HepG2 (cell line): ENCODE results near the gene IFI30. TPM values are rescaled to one million over a fixed set of nuclear protein-coding genes. Genes with fewer than 3 reads are reported as not detected.

ENCODE experiments used
- AGO2 ChIP-seq: fragments of 200-400 bp; formaldehyde crosslinking; optimal IDR thresholded peaks from 2 replicates; pipeline ENCODE3; 2017; ENCODE audit warnings: mild to moderate bottlenecking, low read depth, low read length, moderate library complexity
- FOSL2 ChIP-seq: sonication (generic); formaldehyde crosslinking; IDR thresholded peaks from 2 replicates; pipeline ENCODE4 v1.4.0; 2020; ENCODE audit warnings: missing genetic modification reagents
- HCFC1 ChIP-seq: fragments of 150-350 bp; IDR thresholded peaks from 2 replicates; pipeline ENCODE4 v1.6.1; 2014; ENCODE audit warnings: low read depth, low read length
- HNF1B ChIP-seq: sonication (generic); formaldehyde crosslinking; IDR thresholded peaks from 2 replicates; pipeline ENCODE4 v1.5.1; 2020; ENCODE audit warnings: mild to moderate bottlenecking, moderate library complexity, missing genetic modification reagents
- KDM1A ChIP-seq: IDR thresholded peaks from 2 replicates; pipeline ENCODE4 v1.6.1; 2016; ENCODE audit warnings: missing compliant biosample characterization
- MBD4 ChIP-seq: IDR thresholded peaks from 2 replicates; pipeline ENCODE4 v1.6.1; 2012; ENCODE audit warnings: low read length, inconsistent platforms, borderline replicate concordance
- MED1 ChIP-seq: sonication (generic); formaldehyde crosslinking; IDR thresholded peaks from 2 replicates; pipeline ENCODE4 v1.4.0; 2020; ENCODE audit warnings: missing genetic modification reagents
- TGIF2 ChIP-seq: IDR thresholded peaks from 2 replicates; pipeline ENCODE4 v1.6.1; 2016; ENCODE audit warnings: control low read depth, missing compliant biosample characterization
- XRCC5 ChIP-seq: fragments of 200-400 bp; formaldehyde crosslinking; optimal IDR thresholded peaks from 2 replicates; pipeline ENCODE3; 2017; ENCODE audit warnings: mild to moderate bottlenecking, low read length
- ZNF143 ChIP-seq: sonication (generic); formaldehyde crosslinking; IDR thresholded peaks from 2 replicates; pipeline ENCODE4 v1.4.0; 2020; ENCODE audit warnings: missing genetic modification reagents
- ZNF205 ChIP-seq: IDR thresholded peaks from 2 replicates; pipeline ENCODE4 v1.6.1; 2018; ENCODE audit warnings: missing biosample characterization, missing genetic modification reagents
- ZNF331 ChIP-seq: sonication (generic); formaldehyde crosslinking; IDR thresholded peaks from 2 replicates; pipeline ENCODE4 v1.4.0; 2020; ENCODE audit warnings: missing genetic modification reagents
- ZNF629 ChIP-seq: sonication (generic); formaldehyde crosslinking; conservative IDR thresholded peaks from 2 replicates; pipeline ENCODE4 v1.5.0; 2020; ENCODE audit warnings: missing genetic modification reagents
- polyA plus RNA-seq, 8 experiments: library from polyadenylated mRNA; depleted of rRNA in 3 of 8; stranded (reverse) in 7 of 8; unstranded in 1 of 8; fragments of >200 nt; fragmentation: Illumina TruSeq in 4 of 8; extraction: Trizol in 4 of 8; gene quantifications; 2 replicates each; pipeline versions ENCODE4 v1.2.1 to v1.2.3, GENCODE V29; 2011 to 2016; ENCODE audit warnings: low read depth in 4 of 8, missing spikeins in 1 of 8, mixed read lengths in 1 of 8; ENCODE audit not compliant: insufficient read depth in 1 of 8
- total RNA-seq, 5 experiments: library from RNA; depleted of rRNA; stranded (reverse); fragments of >200 nt; fragmentation: Illumina TruSeq; extraction: Trizol; gene quantifications; 2 replicates each; pipeline ENCODE4 v1.2.3, GENCODE V29; 2016; ENCODE audit warnings: low read depth in 1 of 5
- TF ChIP-seq, protein P1 (sequence below): sonication (generic); formaldehyde crosslinking; conservative IDR thresholded peaks from 2 replicates; pipeline ENCODE4 v1.8.0; 2022; ENCODE audit warnings: mild to moderate bottlenecking, moderate library complexity, missing genetic modification reagents
- TF ChIP-seq, protein P2 (sequence below), 2 experiments: sonication (generic) in 1 of 2; formaldehyde crosslinking in 1 of 2; IDR thresholded peaks; 2 replicates each; pipeline versions ENCODE4 v1.4.0 to v1.6.1; 2016 to 2020; ENCODE audit warnings: borderline replicate concordance in 1 of 2, low read depth in 1 of 2, mild to moderate bottlenecking in 1 of 2, missing genetic modification reagents in 1 of 2
- TF ChIP-seq, protein P3 (sequence below): sonication (generic); formaldehyde crosslinking; IDR thresholded peaks from 2 replicates; pipeline ENCODE4 v1.4.0; 2020; ENCODE audit warnings: missing genetic modification reagents, mild to moderate bottlenecking, borderline replicate concordance
- TF ChIP-seq, protein P4 (sequence below): IDR thresholded peaks from 2 replicates; pipeline ENCODE4 v1.6.1; 2012; ENCODE audit warnings: inconsistent platforms

IFI30 gene
- total and polyA plus RNA-seq, 2 of the 13 experiments (the other 11 are each of a cell fraction or from before 2014, with no cell fraction given): 25.0 to 79.4 TPM

GRCh38 chr19:18167975-18168645 lies 5.5 kb upstream of the IFI30 start (continued):
- TF ChIP-seq, protein P1, sequence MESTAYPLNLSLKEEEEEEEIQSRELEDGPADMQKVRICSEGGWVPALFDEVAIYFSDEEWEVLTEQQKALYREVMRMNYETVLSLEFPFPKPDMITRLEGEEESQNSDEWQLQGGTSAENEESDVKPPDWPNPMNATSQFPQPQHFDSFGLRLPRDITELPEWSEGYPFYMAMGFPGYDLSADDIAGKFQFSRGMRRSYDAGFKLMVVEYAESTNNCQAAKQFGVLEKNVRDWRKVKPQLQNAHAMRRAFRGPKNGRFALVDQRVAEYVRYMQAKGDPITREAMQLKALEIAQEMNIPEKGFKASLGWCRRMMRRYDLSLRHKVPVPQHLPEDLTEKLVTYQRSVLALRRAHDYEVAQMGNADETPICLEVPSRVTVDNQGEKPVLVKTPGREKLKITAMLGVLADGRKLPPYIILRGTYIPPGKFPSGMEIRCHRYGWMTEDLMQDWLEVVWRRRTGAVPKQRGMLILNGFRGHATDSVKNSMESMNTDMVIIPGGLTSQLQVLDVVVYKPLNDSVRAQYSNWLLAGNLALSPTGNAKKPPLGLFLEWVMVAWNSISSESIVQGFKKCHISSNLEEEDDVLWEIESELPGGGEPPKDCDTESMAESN (CRISPR knock-in tag): no peak
- TF ChIP-seq, protein P2, sequence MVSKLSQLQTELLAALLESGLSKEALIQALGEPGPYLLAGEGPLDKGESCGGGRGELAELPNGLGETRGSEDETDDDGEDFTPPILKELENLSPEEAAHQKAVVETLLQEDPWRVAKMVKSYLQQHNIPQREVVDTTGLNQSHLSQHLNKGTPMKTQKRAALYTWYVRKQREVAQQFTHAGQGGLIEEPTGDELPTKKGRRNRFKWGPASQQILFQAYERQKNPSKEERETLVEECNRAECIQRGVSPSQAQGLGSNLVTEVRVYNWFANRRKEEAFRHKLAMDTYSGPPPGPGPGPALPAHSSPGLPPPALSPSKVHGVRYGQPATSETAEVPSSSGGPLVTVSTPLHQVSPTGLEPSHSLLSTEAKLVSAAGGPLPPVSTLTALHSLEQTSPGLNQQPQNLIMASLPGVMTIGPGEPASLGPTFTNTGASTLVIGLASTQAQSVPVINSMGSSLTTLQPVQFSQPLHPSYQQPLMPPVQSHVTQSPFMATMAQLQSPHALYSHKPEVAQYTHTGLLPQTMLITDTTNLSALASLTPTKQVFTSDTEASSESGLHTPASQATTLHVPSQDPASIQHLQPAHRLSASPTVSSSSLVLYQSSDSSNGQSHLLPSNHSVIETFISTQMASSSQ (IDR thresholded peaks at IDR 0.05; ENCODE audit: low read depth): no peak
- TF ChIP-seq, protein P2 (CRISPR knock-in tag; IDR thresholded peaks at IDR 0.05; ENCODE audit: borderline replicate concordance): no peak
- TF ChIP-seq MBD4: no peak
- peak; percentile 53 for TF ChIP-seq XRCC5
- no peak for TF ChIP-seq TGIF2 (CRISPR knock-in tag)
- TF ChIP-seq, protein P3, sequence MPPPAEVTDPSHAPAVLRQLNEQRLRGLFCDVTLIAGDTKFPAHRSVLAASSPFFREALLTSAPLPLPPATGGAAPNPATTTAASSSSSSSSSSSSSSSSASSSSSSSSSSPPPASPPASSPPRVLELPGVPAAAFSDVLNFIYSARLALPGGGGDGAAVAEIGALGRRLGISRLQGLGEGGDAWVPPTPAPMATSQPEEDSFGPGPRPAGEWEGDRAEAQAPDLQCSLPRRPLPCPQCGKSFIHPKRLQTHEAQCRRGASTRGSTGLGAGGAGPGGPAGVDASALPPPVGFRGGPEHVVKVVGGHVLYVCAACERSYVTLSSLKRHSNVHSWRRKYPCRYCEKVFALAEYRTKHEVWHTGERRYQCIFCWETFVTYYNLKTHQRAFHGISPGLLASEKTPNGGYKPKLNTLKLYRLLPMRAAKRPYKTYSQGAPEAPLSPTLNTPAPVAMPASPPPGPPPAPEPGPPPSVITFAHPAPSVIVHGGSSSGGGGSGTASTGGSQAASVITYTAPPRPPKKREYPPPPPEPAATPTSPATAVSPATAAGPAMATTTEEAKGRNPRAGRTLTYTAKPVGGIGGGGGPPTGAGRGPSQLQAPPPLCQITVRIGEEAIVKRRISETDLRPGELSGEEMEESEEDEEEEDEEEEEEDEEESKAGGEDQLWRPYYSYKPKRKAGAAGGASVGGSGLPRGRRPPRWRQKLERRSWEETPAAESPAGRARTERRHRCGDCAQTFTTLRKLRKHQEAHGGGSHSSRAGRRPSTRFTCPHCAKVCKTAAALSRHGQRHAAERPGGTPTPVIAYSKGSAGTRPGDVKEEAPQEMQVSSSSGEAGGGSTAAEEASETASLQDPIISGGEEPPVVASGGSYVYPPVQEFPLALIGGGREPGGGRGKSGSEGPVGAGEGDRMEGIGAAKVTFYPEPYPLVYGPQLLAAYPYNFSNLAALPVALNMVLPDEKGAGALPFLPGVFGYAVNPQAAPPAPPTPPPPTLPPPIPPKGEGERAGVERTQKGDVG (CRISPR knock-in tag): no peak
- TF ChIP-seq FOSL2 (CRISPR knock-in tag): 0 out of 2 replicates have a peak, but pooled peaks have one; percentile 5
- TF ChIP-seq MED1 (CRISPR knock-in tag): no peak
- no peak for TF ChIP-seq ZNF629
- TF ChIP-seq, protein P4, sequence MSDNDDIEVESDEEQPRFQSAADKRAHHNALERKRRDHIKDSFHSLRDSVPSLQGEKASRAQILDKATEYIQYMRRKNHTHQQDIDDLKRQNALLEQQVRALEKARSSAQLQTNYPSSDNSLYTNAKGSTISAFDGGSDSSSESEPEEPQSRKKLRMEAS: no peak
- no peak for TF ChIP-seq HNF1B (CRISPR knock-in tag)
- TF ChIP-seq ZNF205: no peak
- TF ChIP-seq KDM1A (CRISPR knock-in tag): no peak
- no peak for TF ChIP-seq HCFC1
- TF ChIP-seq AGO2: peak; percentile 19
- peak; percentile 77 for TF ChIP-seq ZNF143 (CRISPR knock-in tag)
- 0 out of 2 replicates have a peak, but pooled peaks have one; percentile 37 for TF ChIP-seq ZNF331
